NB4 (cell line): ENCODE measurements around the gene TMCC3.

Source experiments
- POLR2A ChIP-seq: IDR thresholded peaks from 2 replicates; pipeline ENCODE4 v1.6.1; 2011; ENCODE audit warnings: mild to moderate bottlenecking; ENCODE audit not compliant: insufficient read length; ENCODE audit errors: extremely low read depth
- TF ChIP-seq, protein P1 (sequence below): IDR thresholded peaks from one replicate; pipeline ENCODE4 v1.5.1; 2012; ENCODE audit warnings: low read depth, low read length

DNA sequence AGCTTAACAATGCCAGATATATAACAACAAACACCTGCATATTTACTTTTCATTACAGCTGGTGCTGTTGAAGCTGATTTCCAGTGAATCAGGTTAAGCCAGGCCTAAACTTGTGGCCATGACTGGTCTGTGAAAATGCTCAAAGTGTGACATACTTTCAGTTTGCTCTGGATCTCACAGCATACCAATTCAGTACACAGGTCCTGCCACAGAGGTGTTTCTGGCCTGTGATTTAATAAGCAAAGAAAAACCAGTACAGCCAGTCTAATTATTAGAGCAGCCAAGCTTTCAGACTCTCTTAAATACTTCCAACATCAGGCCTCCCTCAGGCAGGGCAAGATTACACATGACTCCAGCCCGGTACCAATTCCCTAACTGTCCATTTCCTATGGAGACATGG lies 27.4 kb upstream of the TMCC3 start:
- TF ChIP-seq, protein P1, sequence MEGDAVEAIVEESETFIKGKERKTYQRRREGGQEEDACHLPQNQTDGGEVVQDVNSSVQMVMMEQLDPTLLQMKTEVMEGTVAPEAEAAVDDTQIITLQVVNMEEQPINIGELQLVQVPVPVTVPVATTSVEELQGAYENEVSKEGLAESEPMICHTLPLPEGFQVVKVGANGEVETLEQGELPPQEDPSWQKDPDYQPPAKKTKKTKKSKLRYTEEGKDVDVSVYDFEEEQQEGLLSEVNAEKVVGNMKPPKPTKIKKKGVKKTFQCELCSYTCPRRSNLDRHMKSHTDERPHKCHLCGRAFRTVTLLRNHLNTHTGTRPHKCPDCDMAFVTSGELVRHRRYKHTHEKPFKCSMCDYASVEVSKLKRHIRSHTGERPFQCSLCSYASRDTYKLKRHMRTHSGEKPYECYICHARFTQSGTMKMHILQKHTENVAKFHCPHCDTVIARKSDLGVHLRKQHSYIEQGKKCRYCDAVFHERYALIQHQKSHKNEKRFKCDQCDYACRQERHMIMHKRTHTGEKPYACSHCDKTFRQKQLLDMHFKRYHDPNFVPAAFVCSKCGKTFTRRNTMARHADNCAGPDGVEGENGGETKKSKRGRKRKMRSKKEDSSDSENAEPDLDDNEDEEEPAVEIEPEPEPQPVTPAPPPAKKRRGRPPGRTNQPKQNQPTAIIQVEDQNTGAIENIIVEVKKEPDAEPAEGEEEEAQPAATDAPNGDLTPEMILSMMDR: no peak
- no peak for TF ChIP-seq POLR2A
